Measurements from ENCODE around the gene LCE7A. TPM values are rescaled to one million over a fixed set of nuclear protein-coding genes. Genes with fewer than 3 reads are reported as not detected.

The LCE7A gene
- total and polyA plus RNA-seq, 2 donors (not counting 1 experiment from before 2014, with no cell fraction given) = not detected

GRCh38 chr1:152884085-152884484 is 24.3 kb downstream of the LCE7A start:
- ChIA-PET POLR2A (no interaction called here), CTCF (interaction anchor here (1.6 kb wide), 1 partner anchor 12 kb away, joined by 3 read pairs; no protein-coding TSS in a partner anchor)
- Histone ChIP-seq H3K4me2 (replicated peaks; ENCODE audit: low read depth, low read length, poor library complexity, severe bottlenecking) (no peak overlapping the region), H3K27ac (ENCODE audit: low read length in 2 of 2) (no peak overlapping the region), H3K4me3 (ENCODE audit: control extremely low read depth in 1 of 5, extremely low read depth in 1 of 5, insufficient read depth in 1 of 5, low read depth in 2 of 5, low read length in 4 of 5) (no peak overlapping the region), H3K4me1 (ENCODE audit: control insufficient read depth in 2 of 2, insufficient read depth in 2 of 2, low read length in 2 of 2) (no peaks in the 10 kb centered on the region), H3K36me3 (replicated peaks in 1 of 2; ENCODE audit: control extremely low read depth in 1 of 2, control insufficient read depth in 1 of 2, extremely low read depth in 1 of 2, insufficient read depth in 2 of 2, low read length in 1 of 2) (no peaks in the 10 kb centered on the region), H3K9me3 (ENCODE audit: control extremely low read depth in 1 of 3, control insufficient read depth in 2 of 3, insufficient read depth in 1 of 3, low read length in 2 of 3) (no peaks in the 10 kb centered on the region), H2AFZ (ENCODE audit: insufficient read depth, low read depth, low read length, poor library complexity, severe bottlenecking) (no peak overlapping the region), H3K27me3 (replicated peaks in 1 of 4; ENCODE audit: control extremely low read depth in 1 of 4, control insufficient read depth in 3 of 4, insufficient read depth in 4 of 4, low read length in 3 of 4) (no peaks in the 10 kb centered on the region), H3K9ac (ENCODE audit: low read length) (no peak overlapping the region), H4K20me1 (ENCODE audit: control insufficient read depth, insufficient read depth, low read length, poor library complexity, severe bottlenecking) (no peaks in the 10 kb centered on the region), H3K79me2 (ENCODE audit: control insufficient read depth, insufficient read depth, low read length) (no peaks in the 10 kb centered on the region)
- H3K9me3 Mint-ChIP-seq (ENCODE audit: insufficient read depth) = no peaks in the 10 kb centered on the region
- ATAC-seq (ENCODE audit: low read depth) (no peak), DNase-seq (no peak)
- no peak overlapping the region for H3K27ac Mint-ChIP-seq
- intact Hi-C loops (cut with micrococcal nuclease) = no loop called here
- no peak for TF ChIP-seq CTCF (IDR thresholded peaks at IDR 0.05)
- TF ChIP-seq EZH2 (IDR thresholded peaks at IDR 0.05; ENCODE audit: borderline replicate concordance, insufficient read depth, low read depth, low read length, poor library complexity, severe bottlenecking) = no peak
- peaks cover 2% of the 10 kb centered on the region for H3K4me1 Mint-ChIP-seq
- no peak overlapping the region for H3K4me3 Mint-ChIP-seq
- peaks cover 4% of the 10 kb centered on the region for H3K27me3 Mint-ChIP-seq

GRCh38 chr1:152884506-152884905 is 24.7 kb downstream of the LCE7A start:
- CTCF ChIA-PET = interaction anchor here (1.6 kb wide), 1 partner anchor 12 kb away, joined by 3 read pairs; no protein-coding TSS in a partner anchor
- TF ChIP-seq EZH2 (IDR thresholded peaks at IDR 0.05; ENCODE audit: borderline replicate concordance, insufficient read depth, low read depth, low read length, poor library complexity, severe bottlenecking) = no peak
- no peak for TF ChIP-seq CTCF (IDR thresholded peaks at IDR 0.05)
- H3K4me2 ChIP-seq (replicated peaks; ENCODE audit: low read depth, low read length, poor library complexity, severe bottlenecking) = no peak overlapping the region
- POLR2A ChIA-PET = no interaction called here
- H3K4me3 Mint-ChIP-seq = no peak overlapping the region
- no peaks in the 10 kb centered on the region for H3K9me3 ChIP-seq (ENCODE audit: control extremely low read depth in 1 of 3, control insufficient read depth in 2 of 3, insufficient read depth in 1 of 3, low read length in 2 of 3)
- no peaks in the 10 kb centered on the region for H3K36me3 ChIP-seq (replicated peaks in 1 of 2; ENCODE audit: control extremely low read depth in 1 of 2, control insufficient read depth in 1 of 2, extremely low read depth in 1 of 2, insufficient read depth in 2 of 2, low read length in 1 of 2)
- no peaks in the 10 kb centered on the region for H3K79me2 ChIP-seq (ENCODE audit: control insufficient read depth, insufficient read depth, low read length)
- H3K27me3 ChIP-seq (replicated peaks in 1 of 4; ENCODE audit: control extremely low read depth in 1 of 4, control insufficient read depth in 3 of 4, insufficient read depth in 4 of 4, low read length in 3 of 4) = no peaks in the 10 kb centered on the region
- no peak overlapping the region for H3K27ac ChIP-seq (ENCODE audit: low read length in 2 of 2)
- H3K27ac Mint-ChIP-seq = no peak overlapping the region
- no peak overlapping the region for H3K9ac ChIP-seq (ENCODE audit: low read length)
- DNase-seq (no peak), ATAC-seq (ENCODE audit: low read depth) (no peak)
- H3K4me3 ChIP-seq (ENCODE audit: control extremely low read depth in 1 of 5, extremely low read depth in 1 of 5, insufficient read depth in 1 of 5, low read depth in 2 of 5, low read length in 4 of 5) = no peak overlapping the region
- H3K4me1 Mint-ChIP-seq = peaks cover 2% of the 10 kb centered on the region
- no peaks in the 10 kb centered on the region for H3K4me1 ChIP-seq (ENCODE audit: control insufficient read depth in 2 of 2, insufficient read depth in 2 of 2, low read length in 2 of 2)
- H2AFZ ChIP-seq (ENCODE audit: insufficient read depth, low read depth, low read length, poor library complexity, severe bottlenecking) = no peak overlapping the region
- 86% methylated on average over 1 of the region's 1 CpG for WGBS (ENCODE audit: insufficient coverage)
- intact Hi-C loops (cut with micrococcal nuclease) = no loop called here
- H4K20me1 ChIP-seq (ENCODE audit: control insufficient read depth, insufficient read depth, low read length, poor library complexity, severe bottlenecking) = no peaks in the 10 kb centered on the region
- H3K27me3 Mint-ChIP-seq = peaks cover 4% of the 10 kb centered on the region
- H3K9me3 Mint-ChIP-seq (ENCODE audit: insufficient read depth) = no peaks in the 10 kb centered on the region

All from B cell (primary cell).